OCI-LY3 (cell line): ENCODE measurements around the gene TRABD.
"Not testable (repeated sequence)": the region's sequence is repeated elsewhere in the genome, so short reads cannot be mapped to it uniquely, and the experiment has no call there.

ENCODE experiments used
- H2AFZ ChIP-seq: fragments of 200-600, 300-600 bp; shearing (Covaris generic); 2 replicates; pipeline ENCODE4 v1.6.0; 2014; ENCODE audit warnings: antibody characterized with exemption, low read depth, low read length
- H3K27ac ChIP-seq: fragments of 200-600, 300-600 bp; sonication (generic); 2 replicates; pipeline ENCODE4 v1.5.1; 2014; ENCODE audit warnings: mild to moderate bottlenecking, low read length, moderate library complexity, mixed read lengths
- H3K27me3 ChIP-seq: fragments of 200-600, 300-600 bp; sonication (generic); 2 replicates; pipeline ENCODE4 v1.6.1; 2014; ENCODE audit warnings: low read depth, low read length, mixed read lengths
- H3K36me3 ChIP-seq: fragments of 200-600, 300-600 bp; sonication (generic); replicated peaks from 2 replicates; pipeline ENCODE3; 2014; ENCODE audit warnings: low read depth, low read length, mixed read lengths
- H3K4me1 ChIP-seq: fragments of 300-600, 200-600 bp; sonication (generic); 2 replicates; pipeline ENCODE4 v1.6.1; 2014; ENCODE audit warnings: low read length, mixed read lengths
- H3K4me2 ChIP-seq: fragments of 200-600, 300-600 bp; sonication (generic); 2 replicates; pipeline ENCODE4 v1.6.1; 2014; ENCODE audit warnings: low read length, mixed read lengths
- H3K4me3 ChIP-seq: fragments of 300-600, 200-600 bp; sonication (generic); 2 replicates; pipeline ENCODE4 v1.5.1; 2014; ENCODE audit warnings: antibody characterized with exemption, mild to moderate bottlenecking, low read length, moderate library complexity
- H3K79me2 ChIP-seq: fragments of 300-600, 200-600 bp; shearing (Covaris generic); 2 replicates; pipeline ENCODE4 v1.6.1; 2014; ENCODE audit warnings: mild to moderate bottlenecking, low read length, mixed read lengths
- H3K9ac ChIP-seq: fragments of 300-600, 200-600 bp; shearing (Covaris generic); 2 replicates; pipeline ENCODE4 v1.6.0; 2014; ENCODE audit warnings: mild to moderate bottlenecking, low read length, moderate library complexity
- H3K9me3 ChIP-seq: fragments of 200-600, 300-600 bp; shearing (Covaris generic); 2 replicates; pipeline ENCODE4 v1.6.1; 2014; ENCODE audit warnings: low read length, mixed read lengths; ENCODE audit not compliant: insufficient read depth
- H4K20me1 ChIP-seq: fragments of 200-600, 300-600 bp; sonication (generic); 2 replicates; pipeline ENCODE4 v1.6.1; 2016; ENCODE audit warnings: low read length, mixed read lengths; ENCODE audit not compliant: insufficient read depth
- CTCF ChIP-seq: fragments of 200-600, 300-600 bp; sonication (generic); IDR thresholded peaks from 2 replicates; pipeline ENCODE4 v1.5.1; 2014; ENCODE audit warnings: antibody characterized with exemption, low read length, low read depth
- EZH2phosphoT487 ChIP-seq: fragments of 200-600 bp; shearing (Covaris generic); IDR thresholded peaks from 2 replicates; pipeline ENCODE4 v1.6.1; 2018; ENCODE audit warnings: antibody characterized with exemption, mixed run types, low read depth

Gene TRABD

GRCh38 chr22:50162391-50162956 lies 23.2 kb upstream of the TRABD start:
- Histone ChIP-seq H3K4me1 (0 out of 2 replicates have a peak, but pooled peaks cover 4% of the 10 kb centered on the region), H3K9ac (no peak overlapping the region), H3K36me3 (no peaks in the 10 kb centered on the region), H3K27me3 (0 out of 2 replicates have a peak, but pooled peaks cover 3% of the 10 kb centered on the region), H3K4me2 (no peak overlapping the region), H3K79me2 (no peaks in the 10 kb centered on the region), H4K20me1 (no peaks in the 10 kb centered on the region), H3K27ac (no peak overlapping the region), H3K4me3 (no peak overlapping the region), H2AFZ (no peak overlapping the region), H3K9me3 (no peaks in the 10 kb centered on the region)
- TF ChIP-seq EZH2phosphoT487 (no peak), CTCF (no peak)

- H3K4me1 ChIP-seq: peaks cover 9% of the 10 kb centered on the region; the same call in 1 of the 2 replicates
- H3K4me3 ChIP-seq: no peak overlapping the region
- peaks cover 7% of the 10 kb centered on the region; the same call in 1 of the 2 replicates for H3K27me3 ChIP-seq
- no peak for TF ChIP-seq EZH2phosphoT487
- no peak for TF ChIP-seq CTCF
- H3K36me3 ChIP-seq: no peaks in the 10 kb centered on the region
- H3K79me2 ChIP-seq: no peaks in the 10 kb centered on the region
- H2AFZ ChIP-seq: no peak overlapping the region
- no peaks in the 10 kb centered on the region for H4K20me1 ChIP-seq
- no peak overlapping the region for H3K27ac ChIP-seq
- no peak overlapping the region for H3K9ac ChIP-seq
- no peak overlapping the region for H3K4me2 ChIP-seq
- H3K9me3 ChIP-seq: no peaks in the 10 kb centered on the region
Measured at GRCh38 chr22:50165436-50166123, 20.1 kb upstream of the TRABD start.

GRCh38 chr22:50167689-50168489 lies 17.8 kb upstream of the TRABD start:
- Histone ChIP-seq H3K9ac (no peak overlapping the region), H3K4me3 (no peak overlapping the region), H3K27ac (no peak overlapping the region), H3K27me3 (peaks cover 7% of the 10 kb centered on the region; the same call in 1 of the 2 replicates), H3K4me1 (peaks cover 18% of the 10 kb centered on the region; the same call in 1 of the 2 replicates), H2AFZ (no peak overlapping the region), H4K20me1 (no peaks in the 10 kb centered on the region), H3K36me3 (no peaks in the 10 kb centered on the region), H3K9me3 (no peaks in the 10 kb centered on the region), H3K4me2 (no peak overlapping the region), H3K79me2 (no peaks in the 10 kb centered on the region)
- TF ChIP-seq EZH2phosphoT487 (no peak), CTCF (no peak)

- H3K4me1 ChIP-seq: peaks cover 24% of the 10 kb centered on the region
- H3K27me3 ChIP-seq, H4K20me1 ChIP-seq, H3K4me2 ChIP-seq, H3K4me3 ChIP-seq, H3K79me2 ChIP-seq, H3K27ac ChIP-seq, H3K9ac ChIP-seq, H3K36me3 ChIP-seq, H3K9me3 ChIP-seq, H2AFZ ChIP-seq: not testable (repeated sequence)
Measured at GRCh38 chr22:50168490-50169180, 17.1 kb upstream of the TRABD start.
